ENCODE results near the gene EYS. TPM values are rescaled to one million over a fixed set of nuclear protein-coding genes. Genes with fewer than 3 reads are reported as not detected.
"Not testable (repeated sequence)": the region's sequence is repeated elsewhere in the genome, so short reads cannot be mapped to it uniquely, and the experiment has no call there.

EYS gene
- total RNA-seq, 1 donor from 2014 or later = not detected

- Histone ChIP-seq H3K27me3 (ENCODE audit: control insufficient read depth, insufficient read depth, low read length) (no peaks in the 10 kb centered on the region), H3K36me3 (ENCODE audit: control insufficient read depth, insufficient read depth, low read length) (no peaks in the 10 kb centered on the region), H3K4me3 (ENCODE audit: low read depth, low read length) (no peak overlapping the region)
- DNase-seq (ENCODE audit: low read depth) = no peak
- TF ChIP-seq CTCF (IDR thresholded peaks at IDR 0.05; ENCODE audit: insufficient read depth, low read length, poor library complexity, severe bottlenecking) = no peak
Observed at GRCh38 chr6:63764318-63764916, 1942.6 kb downstream of the EYS start.

GRCh38 chr6:63760199-63760598 is 1946.8 kb downstream of the EYS start:
- no peak for TF ChIP-seq CTCF (IDR thresholded peaks at IDR 0.05; ENCODE audit: insufficient read depth, low read length, poor library complexity, severe bottlenecking)
- no peaks in the 10 kb centered on the region for H3K27me3 ChIP-seq (ENCODE audit: control insufficient read depth, insufficient read depth, low read length)
- DNase-seq (ENCODE audit: low read depth) = no peak
- no peaks in the 10 kb centered on the region for H3K36me3 ChIP-seq (ENCODE audit: control insufficient read depth, insufficient read depth, low read length)
- H3K4me3 ChIP-seq (ENCODE audit: low read depth, low read length) = no peak overlapping the region

- Histone ChIP-seq H3K4me3 (ENCODE audit: low read depth, low read length) (no peak overlapping the region), H3K36me3 (ENCODE audit: control insufficient read depth, insufficient read depth, low read length) (no peaks in the 10 kb centered on the region), H3K27me3 (ENCODE audit: control insufficient read depth, insufficient read depth, low read length) (no peaks in the 10 kb centered on the region)
- TF ChIP-seq CTCF (IDR thresholded peaks at IDR 0.05; ENCODE audit: insufficient read depth, low read length, poor library complexity, severe bottlenecking) = no peak
- no peak for DNase-seq (ENCODE audit: low read depth)
Observed at GRCh38 chr6:63759605-63760105, 1947.4 kb downstream of the EYS start.

- H3K4me3 ChIP-seq (ENCODE audit: low read depth, low read length) = no peak overlapping the region
- no peak for TF ChIP-seq CTCF (IDR thresholded peaks at IDR 0.05; ENCODE audit: insufficient read depth, low read length, poor library complexity, severe bottlenecking)
- DNase-seq (ENCODE audit: low read depth) = no peak
Observed at GRCh38 chr6:63757826-63758225, 1949.2 kb downstream of the EYS start.

GRCh38 chr6:63757275-63757674 is 1949.8 kb downstream of the EYS start:
- not testable (repeated sequence) for DNase-seq (ENCODE audit: low read depth); H3K4me3 ChIP-seq (ENCODE audit: low read depth, low read length); H3K36me3 ChIP-seq (ENCODE audit: control insufficient read depth, insufficient read depth, low read length); H3K27me3 ChIP-seq (ENCODE audit: control insufficient read depth, insufficient read depth, low read length)

More at GRCh38 chr6:63757826-63758225, 1949.2 kb downstream of the EYS start:
- no peaks in the 10 kb centered on the region for H3K36me3 ChIP-seq (ENCODE audit: control insufficient read depth, insufficient read depth, low read length)
- H3K27me3 ChIP-seq (ENCODE audit: control insufficient read depth, insufficient read depth, low read length) = no peaks in the 10 kb centered on the region

GRCh38 chr6:63750400-63750799 is 1956.6 kb downstream of the EYS start:
- H3K36me3 ChIP-seq (ENCODE audit: control insufficient read depth, insufficient read depth, low read length) = no peaks in the 10 kb centered on the region
- no peak overlapping the region for H3K4me3 ChIP-seq (ENCODE audit: low read depth, low read length)
- DNase-seq (ENCODE audit: low read depth) = no peak
- TF ChIP-seq CTCF (IDR thresholded peaks at IDR 0.05; ENCODE audit: insufficient read depth, low read length, poor library complexity, severe bottlenecking) = no peak
- no peaks in the 10 kb centered on the region for H3K27me3 ChIP-seq (ENCODE audit: control insufficient read depth, insufficient read depth, low read length)

Measured in kidney epithelial cell (primary cell).